NCI-H1417 treated with DMSO at 0.1 percent for 48 hours (cell line): Measurements from ENCODE around the gene LPA.
"Not testable (repeated sequence)": the region's sequence is repeated elsewhere in the genome, so short reads cannot be mapped to it uniquely, and the experiment has no call there.

Experiments
- DNase-seq: peaks from one replicate; lab custom pipeline; 2025; lab: John Stamatoyannopoulos, UW

Gene LPA

GRCh38 chr6:160667639-160668481, 3.8 kb upstream of the LPA start:
- no peak for DNase-seq

DNA sequence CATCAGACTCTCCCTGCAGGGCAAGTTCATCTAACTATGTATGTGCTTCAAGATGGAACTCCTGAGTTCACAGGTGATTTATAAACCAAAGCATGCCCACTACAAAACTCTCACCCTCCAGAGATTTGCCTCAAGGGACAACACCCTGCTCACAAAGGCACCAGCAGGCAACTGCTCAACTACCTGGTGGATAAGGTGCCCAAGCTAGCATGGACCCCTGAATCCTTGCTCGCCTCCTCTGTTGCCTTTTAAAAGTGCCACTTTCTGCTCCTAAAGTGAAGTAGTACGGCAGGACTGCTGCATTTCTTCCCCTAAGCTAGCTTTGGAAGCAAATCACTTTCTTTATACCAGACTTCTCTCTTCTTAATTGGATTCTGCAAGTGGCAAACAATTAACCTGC, 1.2 kb downstream of the LPA start:
- DNase-seq = no peak

- no peak for DNase-seq
Measured at GRCh38 chr6:160662429-160662828, 1.6 kb downstream of the LPA start.

GRCh38 chr6:160661216-160661615, 2.9 kb downstream of the LPA start:
- no peak for DNase-seq

DNA sequence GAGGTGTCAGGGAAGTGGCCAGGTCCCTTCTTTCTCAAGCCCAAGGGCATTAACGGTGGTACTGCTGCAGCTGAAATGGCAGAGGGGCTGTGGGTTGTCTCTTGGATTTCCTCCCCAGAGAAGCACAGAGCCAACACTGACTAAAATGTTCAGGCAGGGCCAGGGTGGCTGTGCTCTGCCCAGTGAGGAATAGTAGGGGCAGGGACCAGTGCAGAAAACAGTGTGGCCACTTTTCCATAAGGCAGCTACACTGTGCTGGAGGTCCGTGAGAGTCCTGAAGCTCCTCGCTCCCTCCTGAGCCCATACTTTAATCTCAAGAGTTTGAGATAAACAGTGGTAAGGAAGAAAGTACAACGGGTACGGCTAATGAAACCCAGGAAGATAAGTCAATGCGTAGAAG, 4.5 kb downstream of the LPA start:
- DNase-seq = no peak

- no peak for DNase-seq
Measured at GRCh38 chr6:160634706-160635105, 29.4 kb downstream of the LPA start.

DNA sequence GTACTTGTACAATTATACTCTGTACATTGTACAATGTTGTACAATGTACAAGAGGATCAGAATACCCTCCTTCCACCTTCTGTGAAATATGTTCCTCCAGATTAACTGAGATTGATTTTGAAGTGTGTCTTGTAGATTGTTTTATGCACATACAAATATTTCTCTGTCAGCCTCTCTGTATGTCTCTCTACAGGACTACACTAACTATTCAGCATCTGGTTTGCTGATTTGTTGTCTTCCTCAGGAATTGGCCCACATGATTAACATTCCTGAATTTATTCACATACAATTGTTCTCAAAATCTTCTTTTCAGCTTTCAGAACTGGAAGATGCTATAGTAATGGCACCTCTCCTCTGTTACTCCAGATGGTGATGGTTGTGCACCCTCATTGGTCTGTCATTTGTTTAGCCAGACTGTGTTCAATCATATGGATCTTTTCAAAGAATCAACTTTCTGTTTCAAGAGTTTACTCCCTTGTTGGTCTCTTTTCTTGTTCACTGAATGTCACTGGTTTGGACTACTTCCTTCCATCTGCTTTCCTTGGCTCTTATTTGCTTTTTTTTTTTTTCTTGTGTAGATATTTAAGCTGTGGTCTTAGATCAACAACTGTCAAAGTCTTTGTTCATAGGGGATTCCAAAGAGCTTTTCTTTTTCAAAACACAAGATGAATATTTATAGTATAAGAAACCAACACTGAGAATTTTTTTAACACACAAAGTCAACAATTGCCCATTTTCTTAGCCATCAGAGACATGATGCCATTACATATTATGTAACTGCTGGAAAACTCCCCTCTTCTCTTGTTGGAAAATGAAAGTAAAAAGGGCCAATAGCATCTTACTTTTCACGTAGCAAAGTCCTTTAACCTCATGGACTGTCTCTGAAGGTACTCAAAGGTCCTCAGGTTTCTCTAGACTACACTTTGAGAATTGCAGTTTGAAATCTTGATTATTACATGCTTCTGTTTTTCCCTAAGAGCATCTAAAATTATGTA, 67.9 kb downstream of the LPA start:
- DNase-seq = no peak

- not testable (repeated sequence) for DNase-seq
Measured at GRCh38 chr6:160595297-160595696, 68.8 kb downstream of the LPA start.

- no peak for DNase-seq
Measured at GRCh38 chr6:160586374-160586773, 77.7 kb downstream of the LPA start.

GRCh38 chr6:160583794-160584193, 80.3 kb downstream of the LPA start:
- no peak for DNase-seq

DNA sequence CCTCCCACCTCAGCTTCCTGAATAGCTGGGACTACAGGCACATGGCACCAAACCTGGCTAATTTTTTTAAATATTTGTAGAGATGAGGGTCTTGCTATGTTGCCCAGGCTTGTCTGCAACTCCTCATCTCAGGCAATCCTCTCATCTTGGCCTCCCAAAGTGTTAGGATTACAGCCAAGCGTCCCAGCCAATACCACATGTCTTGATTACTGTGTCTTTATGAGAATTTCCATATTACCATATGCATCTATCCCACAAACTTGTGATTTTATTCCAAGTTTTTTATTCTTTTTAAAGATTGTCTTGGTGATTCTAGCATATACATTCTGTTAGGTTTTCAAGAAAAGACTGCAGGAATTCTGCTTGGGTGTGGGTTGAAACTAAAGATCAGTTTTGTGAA, 82.7 kb downstream of the LPA start:
- DNase-seq = no peak

DNA sequence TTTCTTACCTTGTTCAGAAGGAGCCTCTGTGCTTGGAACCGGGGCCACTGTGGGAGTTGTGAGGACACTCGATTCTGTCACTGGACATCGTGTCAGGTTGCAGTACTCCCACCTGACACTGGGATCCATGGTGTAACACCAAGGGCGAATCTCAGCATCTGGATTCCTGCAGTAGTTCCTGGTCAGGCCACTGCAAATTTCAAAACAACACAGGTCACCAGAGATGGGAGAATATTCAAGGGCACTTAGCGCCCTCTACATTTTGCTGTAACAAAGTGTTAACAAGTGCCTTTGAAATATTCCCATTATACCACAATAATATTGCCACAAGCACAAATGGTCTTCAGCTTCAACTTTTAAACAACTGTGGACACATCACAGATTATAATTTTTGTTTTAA, 85.6 kb downstream of the LPA start:
- not testable (repeated sequence) for DNase-seq

DNA sequence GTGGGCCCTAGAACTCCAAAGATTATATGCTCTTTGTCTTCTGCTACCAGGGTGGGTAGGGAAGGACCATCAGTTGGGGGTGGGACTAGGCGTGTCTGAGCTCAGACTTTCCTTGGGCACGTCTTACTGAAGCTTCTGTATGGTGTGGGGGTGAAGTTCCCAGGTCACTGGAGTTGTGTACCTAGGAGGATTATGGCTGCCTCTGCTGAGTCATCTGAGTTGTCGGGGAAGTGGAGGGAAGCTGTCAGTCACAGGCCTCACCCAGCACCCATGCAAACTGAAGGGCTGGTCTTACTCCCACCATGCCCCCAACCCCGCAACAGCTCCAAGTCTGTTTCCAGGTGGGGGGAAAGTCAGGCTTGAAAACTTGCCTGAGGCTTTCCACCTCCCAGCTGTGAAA, 90.1 kb downstream of the LPA start:
- DNase-seq = no peak

DNA sequence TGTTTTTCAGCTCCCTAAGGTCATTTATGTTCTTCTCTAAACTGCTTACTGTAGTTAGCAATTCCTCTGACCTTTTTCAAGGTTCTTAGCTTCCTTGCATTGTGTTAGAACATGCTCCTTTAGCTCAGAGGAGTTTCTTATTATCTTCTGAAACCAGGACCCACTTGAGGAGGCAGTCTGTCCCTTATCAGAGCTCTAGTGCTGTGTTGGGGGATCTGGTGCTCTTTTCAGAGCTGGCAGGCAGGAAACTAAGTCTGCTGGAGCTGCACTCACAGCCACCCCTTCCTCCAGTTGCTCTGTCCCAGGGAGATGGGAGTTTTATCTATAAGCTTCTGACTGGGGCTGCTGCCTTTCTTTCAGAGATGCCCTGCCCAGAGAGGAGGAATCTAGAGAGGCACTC, 92.9 kb downstream of the LPA start:
- DNase-seq = not testable (repeated sequence)

DNA sequence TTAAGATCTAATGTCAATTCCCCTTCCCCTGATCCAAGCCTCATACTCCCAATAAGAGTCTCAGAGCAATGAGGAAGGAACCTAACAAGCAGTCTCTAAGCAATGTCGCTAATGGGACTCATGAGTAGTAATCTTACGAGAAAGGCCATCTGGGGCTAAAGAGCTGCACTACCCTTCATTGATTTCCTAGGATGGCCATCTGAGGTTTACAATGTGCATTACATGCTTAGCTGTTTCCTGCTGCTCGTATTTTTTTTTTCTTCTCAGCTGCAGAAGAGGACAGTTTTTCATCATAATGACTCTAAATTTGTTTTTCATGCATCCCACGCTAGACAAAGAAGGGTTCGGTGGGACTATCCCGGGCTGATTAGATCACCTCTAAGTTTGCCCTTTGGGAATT, 119.3 kb downstream of the LPA start:
- DNase-seq = no peak

- no peak for DNase-seq
Measured at GRCh38 chr6:160535270-160535669, 128.8 kb downstream of the LPA start.

GRCh38 chr6:160534050-160534696, 129.9 kb downstream of the LPA start:
- DNase-seq = peak; percentile 6

- DNase-seq = no peak
Measured at GRCh38 chr6:160532315-160532714, 131.8 kb downstream of the LPA start.

DNA sequence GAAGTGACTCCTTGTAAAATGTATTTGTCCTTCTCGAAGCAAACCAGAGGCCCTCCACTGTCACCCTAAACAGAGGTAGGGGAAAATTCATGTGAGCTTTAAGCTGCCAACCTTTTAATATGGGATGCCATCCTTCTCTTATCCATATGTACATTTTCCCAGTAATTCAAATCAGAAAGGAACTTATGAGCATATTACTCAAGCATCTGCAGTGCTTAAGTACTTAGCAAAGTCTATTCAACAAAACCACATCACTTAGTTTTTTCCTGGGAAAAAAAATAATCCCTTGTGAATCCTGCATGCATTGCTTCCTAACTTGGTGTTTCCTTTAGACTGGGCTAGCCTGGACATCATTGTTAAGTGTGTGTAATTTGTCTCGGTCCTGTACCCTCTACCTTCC, 132.2 kb downstream of the LPA start:
- DNase-seq = no peak

GRCh38 chr6:160529524-160529923, 134.6 kb downstream of the LPA start:
- DNase-seq = not testable (repeated sequence)

DNA sequence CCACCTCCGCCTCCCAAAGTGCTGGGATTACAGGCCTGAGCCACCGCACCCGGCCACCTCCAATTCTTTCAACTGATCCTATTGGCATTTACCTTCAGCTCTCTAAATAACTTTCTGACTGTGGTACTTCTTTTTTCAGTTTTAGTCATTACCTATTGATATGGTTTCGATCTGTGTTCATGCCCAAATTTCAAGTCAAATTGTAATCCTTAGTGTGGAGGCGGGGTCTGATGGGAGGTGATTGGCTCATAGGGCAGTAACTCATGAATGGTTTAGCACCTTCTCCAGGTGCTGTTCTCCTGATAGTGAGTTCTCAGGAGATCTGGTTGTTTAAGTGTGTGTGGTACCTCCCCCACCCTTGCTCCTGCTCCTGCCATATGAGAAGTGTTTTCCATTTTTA, 140.9 kb downstream of the LPA start:
- no peak for DNase-seq
